Brain microvascular endothelial cell (primary cell): ENCODE measurements around the gene H2AZ2.

Experiments used
- DNase-seq: peaks from one replicate; pipeline ENCODE4 v3.0.0-alpha.2; 2020
- H3K27ac ChIP-seq: fragments of 250-450 bp; sonication (Bioruptor Pico); 2 replicates; pipeline ENCODE4 v1.5.1; 2020; ENCODE audit warnings: mild to moderate bottlenecking, moderate library complexity
- H3K27me3 ChIP-seq: fragments of 250-450 bp; sonication (Bioruptor Pico); replicated peaks from 2 replicates; pipeline ENCODE4 v1.5.1; 2020; ENCODE audit warnings: mild to moderate bottlenecking
- H3K36me3 ChIP-seq: fragments of 250-450 bp; sonication (Bioruptor Pico); replicated peaks from 2 replicates; pipeline ENCODE4 v1.5.1; 2020; ENCODE audit warnings: mild to moderate bottlenecking
- H3K4me3 ChIP-seq: 2 replicates; pipeline ENCODE4 v1.5.1; 2011; ENCODE audit warnings: low read depth, mild to moderate bottlenecking, control low read depth, low read length, moderate library complexity
- CTCF ChIP-seq: IDR thresholded peaks from 2 replicates; pipeline ENCODE4 v1.5.1; 2011; ENCODE audit warnings: low read depth, mild to moderate bottlenecking, moderate library complexity, low read length, control low read depth, inconsistent platforms; ENCODE audit errors: missing control alignments
- in situ Hi-C: cut with HindIII; loops from 2 replicates; pipeline ENCODE4 v1.10.0; 2017; ENCODE audit warnings: low sequenced_read_pairs, low pct_ligation_motif_present

The H2AZ2 gene

GRCh38 chr7:44858161-44858560 lies 10.3 kb upstream of the H2AZ2 start:
- TF ChIP-seq CTCF: no peak
- no peaks in the 10 kb centered on the region for H3K27me3 ChIP-seq
- no peak overlapping the region for H3K27ac ChIP-seq
- no peak for DNase-seq
- H3K36me3 ChIP-seq: no peaks in the 10 kb centered on the region
- in situ Hi-C loops: no loop called here
- H3K4me3 ChIP-seq: no peak overlapping the region

- no peaks in the 10 kb centered on the region for H3K36me3 ChIP-seq
- H3K27me3 ChIP-seq: no peaks in the 10 kb centered on the region
- no peak for DNase-seq
- no peak overlapping the region for H3K27ac ChIP-seq
- no peak for TF ChIP-seq CTCF
- in situ Hi-C loops: no loop called here
- no peak overlapping the region for H3K4me3 ChIP-seq
Observed at GRCh38 chr7:44854644-44855364, 6.9 kb upstream of the H2AZ2 start.

- no peak overlapping the region for H3K4me3 ChIP-seq
- no peaks in the 10 kb centered on the region for H3K36me3 ChIP-seq
- DNase-seq: no peak
- no peaks in the 10 kb centered on the region for H3K27me3 ChIP-seq
- no peak for TF ChIP-seq CTCF
- no peak overlapping the region for H3K27ac ChIP-seq
- in situ Hi-C loops: no loop called here
Observed at GRCh38 chr7:44853391-44853790, 5.5 kb upstream of the H2AZ2 start.

GRCh38 chr7:44852590-44852989 lies 4.7 kb upstream of the H2AZ2 start:
- Histone ChIP-seq H3K27ac (no peak overlapping the region), H3K36me3 (no peaks in the 10 kb centered on the region), H3K27me3 (no peaks in the 10 kb centered on the region), H3K4me3 (no peak overlapping the region)
- TF ChIP-seq CTCF: no peak
- DNase-seq: no peak
- in situ Hi-C loops: no loop called here

GRCh38 chr7:44849885-44850544 lies 2.1 kb upstream of the H2AZ2 start:
- Histone ChIP-seq H3K27me3 (no peaks in the 10 kb centered on the region), H3K36me3 (no peaks in the 10 kb centered on the region), H3K4me3 (no peak overlapping the region), H3K27ac (no peak overlapping the region)
- in situ Hi-C loops: no loop called here
- DNase-seq: no peak
- TF ChIP-seq CTCF: no peak
